Suprapubic skin (tissue), 3 donors: ENCODE data around the gene ARHGAP42.

Experiments used
- CTCF ChIP-seq, 2 donors: fragments of 200-600 bp in 1 of 2; fragments of 450-650 bp in 1 of 2; sonication (generic) in 1 of 2; IDR thresholded peaks; one replicate each; pipeline ENCODE4 v1.5.1; 2016 to 2019; ENCODE audit warnings: antibody characterized with exemption in 2 of 2, mild to moderate bottlenecking in 1 of 2, moderate library complexity in 1 of 2
- POLR2AphosphoS5 ChIP-seq, 3 donors: sonication (generic); formaldehyde crosslinking; IDR thresholded peaks; one replicate each; pipeline ENCODE4 v1.6.1; 2017; ENCODE audit warnings: antibody characterized with exemption in 3 of 3

- TF ChIP-seq CTCF (IDR thresholded peaks at IDR 0.05): no peak
- TF ChIP-seq POLR2AphosphoS5 (IDR thresholded peaks at IDR 0.05): peak in 1 of 3 donors; percentile 38
Observed at GRCh38 chr11:100851584-100852152, 164.6 kb downstream of the ARHGAP42 start.
